Keratinocyte (primary cell): ENCODE results near the gene SLC30A1.

Experiments used
- CTCF ChIP-seq, 3 experiments: IDR thresholded peaks in 1 of 3; conservative IDR thresholded peaks in 1 of 3; optimal IDR thresholded peaks in 1 of 3; 2 replicates in 2 of 3; 3 replicates in 1 of 3; pipeline versions ENCODE3 to v1.5.1; 2011; ENCODE audit warnings: low read length in 3 of 3, mild to moderate bottlenecking in 3 of 3, moderate library complexity in 2 of 3, control low read depth in 1 of 3, inconsistent platforms in 1 of 3; ENCODE audit not compliant: insufficient read depth in 2 of 3; ENCODE audit errors: extremely low read depth in 1 of 3
- EZH2 ChIP-seq: IDR thresholded peaks from one replicate; pipeline ENCODE4 v1.6.1; 2012; ENCODE audit warnings: inconsistent platforms, mild to moderate bottlenecking, low read length, moderate library complexity

- TF ChIP-seq CTCF (optimal IDR thresholded peaks at IDR 0.05 in 1 of 3, IDR thresholded peaks at IDR 0.05 in 1 of 3, conservative IDR thresholded peaks at IDR 0.05 in 1 of 3; ENCODE audit: extremely low read depth in 1 of 3, insufficient read depth in 2 of 3, low read length in 3 of 3) = no peak
- no peak for TF ChIP-seq EZH2
Observed at GRCh38 chr1:211580303-211580687, 1.3 kb upstream of the SLC30A1 start.
